Head of caudate nucleus (tissue), 42 donors: ENCODE measurements around the gene RBBP8NL.

Experiments used
- DNase-seq, 42 donors: peaks; one replicate each; pipeline versions ENCODE4 v3.0.0 to v3.0.0-alpha.2; 2020 to 2021; ENCODE audit warnings: mixed read lengths in 7 of 42
- intact Hi-C: fragments of 100-400 bp; cut with DNase I; formaldehyde crosslinking; loops from one replicate; pipeline ENCODE4 v1.15.0; 2022

RBBP8NL gene, protein sequence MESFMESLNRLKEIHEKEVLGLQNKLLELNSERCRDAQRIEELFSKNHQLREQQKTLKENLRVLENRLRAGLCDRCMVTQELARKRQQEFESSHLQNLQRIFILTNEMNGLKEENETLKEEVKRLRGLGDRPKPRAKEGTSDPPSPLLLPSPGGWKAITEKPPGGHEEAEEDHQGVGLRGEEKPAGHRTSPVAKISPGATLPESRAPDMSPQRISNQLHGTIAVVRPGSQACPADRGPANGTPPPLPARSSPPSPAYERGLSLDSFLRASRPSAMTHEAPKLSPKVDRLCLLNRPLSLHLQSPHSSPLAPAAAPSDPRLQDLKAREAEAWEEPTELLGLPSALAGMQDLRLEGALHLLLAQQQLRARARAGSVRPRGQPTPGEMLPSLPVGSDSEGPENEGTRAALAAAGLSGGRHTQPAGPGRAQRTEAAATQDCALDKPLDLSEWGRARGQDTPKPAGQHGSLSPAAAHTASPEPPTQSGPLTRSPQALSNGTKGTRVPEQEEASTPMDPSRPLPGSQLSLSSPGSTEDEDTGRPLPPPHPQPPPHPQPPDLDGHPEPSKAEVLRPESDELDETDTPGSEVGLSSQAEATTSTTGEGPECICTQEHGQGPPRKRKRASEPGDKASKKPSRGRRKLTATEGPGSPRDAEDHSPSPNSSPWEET

GRCh38 chr20:62427172-62428001 is at the start of gene RBBP8NL:
TSS of gene RBBP8NL (minus strand) at chr20:62427539. CDS start at chr20:62419647, 7,892 bp downstream.
- no peak for DNase-seq
- intact Hi-C loops, result no loop called here

GRCh38 chr20:62476056-62476838 is 48.9 kb upstream of the RBBP8NL start:
- intact Hi-C loops, result no loop called here
- no peak for DNase-seq

DNA sequence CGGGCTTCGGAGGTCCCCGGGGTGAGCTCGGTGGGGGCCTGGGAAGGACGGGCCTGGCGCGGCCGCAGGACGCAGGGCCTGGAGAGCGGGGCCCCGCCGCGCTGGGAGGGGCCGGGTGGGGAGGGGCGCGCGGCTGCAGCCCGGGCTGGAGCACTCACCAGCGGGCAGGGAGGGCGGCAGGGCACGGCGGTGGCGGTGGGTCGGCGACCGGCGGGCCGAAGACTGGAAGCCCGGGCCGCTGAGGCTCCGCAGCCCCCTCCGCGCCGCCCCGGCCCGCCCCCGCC is 48.4 kb upstream of the RBBP8NL start, which contains the start of gene GATA5:
GATA5 (minus strand) TSS at position 224 of the 284 bp plus-strand sequence. CDS start 474 bp downstream, outside the sequence.
- DNase-seq, result no peak
- intact Hi-C loops, result no loop called here

DNA sequence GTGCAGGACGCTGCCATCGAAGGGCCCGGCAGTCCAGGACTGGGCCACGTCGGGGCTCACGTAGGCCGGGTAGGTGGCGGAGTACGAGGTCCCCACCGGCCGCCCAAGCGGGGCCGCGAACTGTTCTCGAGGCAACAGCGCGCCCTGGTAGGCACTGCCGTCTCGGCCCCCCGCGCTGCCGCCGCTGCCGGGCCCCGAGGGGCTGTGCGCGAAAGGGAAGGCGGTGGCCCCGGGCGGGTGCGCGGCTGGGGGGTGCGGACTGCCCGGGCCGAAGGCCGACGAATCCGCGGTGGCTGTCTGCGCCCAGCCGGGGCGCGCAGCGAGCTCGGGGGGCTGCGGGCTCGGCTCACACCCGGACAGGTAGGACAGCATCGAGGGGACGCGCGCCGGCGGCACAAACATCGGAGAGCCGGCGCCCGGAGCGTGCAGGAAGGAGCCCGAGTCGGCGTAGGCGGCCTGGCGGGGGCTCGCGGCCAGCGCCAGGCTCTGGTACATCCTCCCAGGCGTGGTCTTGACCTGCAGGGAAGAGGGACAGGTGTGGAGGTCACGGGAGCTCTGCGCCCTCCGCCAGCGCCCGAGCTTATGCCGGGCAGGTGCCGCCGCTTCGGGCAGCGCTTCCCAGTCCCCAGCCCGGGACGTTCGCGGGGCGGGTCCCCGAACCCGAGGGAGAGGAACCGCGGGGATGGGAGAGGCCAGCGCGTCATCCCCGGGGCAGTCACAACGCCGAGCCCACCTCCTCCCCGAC is 47.9 kb upstream of the RBBP8NL start:
- intact Hi-C loops, result no loop called here
- DNase-seq, result no peak

- DNase-seq, result no peak
- intact Hi-C loops, result no loop called here
These were observed 47.3 kb upstream of the RBBP8NL start for GRCh38 chr20:62474604-62475026.

GRCh38 chr20:62473717-62474603 is 46.6 kb upstream of the RBBP8NL start:
- intact Hi-C loops, result no loop called here

GRCh38 chr20:62472941-62473585 is 45.7 kb upstream of the RBBP8NL start:
- intact Hi-C loops, result no loop called here
- no peak for DNase-seq

More at GRCh38 chr20:62473717-62474603, 46.6 kb upstream of the RBBP8NL start:
- DNase-seq, result no peak

DNA sequence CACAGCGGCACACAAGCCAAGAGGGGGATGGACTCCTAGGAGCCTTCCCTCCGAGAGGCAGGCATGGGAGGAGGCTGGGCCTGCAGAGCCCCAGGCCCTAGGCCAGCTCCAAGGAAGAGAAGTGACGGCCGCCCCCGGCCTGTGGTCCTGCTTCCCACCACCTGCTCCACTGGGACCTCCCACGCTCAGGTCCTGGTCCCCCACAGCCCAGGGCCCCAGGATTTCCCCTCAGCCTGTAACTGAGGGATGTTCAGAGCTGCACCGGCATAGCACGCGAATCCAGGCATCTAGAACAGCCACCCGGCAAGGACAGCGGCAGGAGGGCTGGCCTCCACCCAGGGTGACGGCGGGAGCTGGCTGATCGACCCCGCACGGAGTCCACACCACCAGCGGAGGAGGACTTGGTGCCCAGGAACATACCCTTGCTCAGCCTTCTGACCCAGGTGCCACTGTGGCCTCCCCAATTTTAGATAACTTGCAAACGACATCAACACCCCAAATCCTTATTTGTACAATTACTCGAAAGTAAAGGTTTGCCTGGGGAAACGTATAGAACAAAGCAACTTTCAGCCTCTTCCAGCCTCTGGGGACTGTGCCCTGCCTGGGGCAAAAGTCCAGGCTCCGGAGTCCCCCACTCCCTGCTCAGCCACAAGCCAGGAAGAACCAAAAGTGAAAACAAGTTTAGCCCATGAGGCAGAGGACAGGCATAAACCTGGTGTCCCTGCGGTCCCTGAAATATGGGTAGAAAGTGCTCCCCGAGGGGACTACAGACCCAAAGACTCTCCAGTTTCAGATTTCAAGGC is 45.0 kb upstream of the RBBP8NL start:
- intact Hi-C loops, result no loop called here
- DNase-seq, result no peak

DNA sequence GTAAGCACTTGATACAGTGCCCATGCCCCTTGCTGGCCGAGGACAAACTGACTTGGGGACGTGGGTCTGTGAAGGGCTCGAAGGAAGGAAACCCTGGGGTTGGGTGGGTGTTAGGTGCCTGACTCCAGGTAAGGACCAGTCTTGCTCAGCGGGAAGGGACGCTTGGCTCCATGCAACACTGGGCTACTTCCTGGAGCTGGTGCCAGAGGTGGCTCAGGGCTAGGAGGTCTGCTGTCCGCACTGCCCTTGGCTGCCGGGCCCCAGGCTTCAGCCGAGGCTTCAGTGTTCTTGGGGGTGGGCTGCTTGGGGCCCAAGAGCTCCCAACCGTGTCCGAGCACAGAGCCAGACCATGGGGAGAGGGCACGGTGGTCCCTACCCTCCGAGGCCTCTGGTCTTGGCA is 43.1 kb upstream of the RBBP8NL start:
- DNase-seq, result no peak
- intact Hi-C loops, result no loop called here

DNA sequence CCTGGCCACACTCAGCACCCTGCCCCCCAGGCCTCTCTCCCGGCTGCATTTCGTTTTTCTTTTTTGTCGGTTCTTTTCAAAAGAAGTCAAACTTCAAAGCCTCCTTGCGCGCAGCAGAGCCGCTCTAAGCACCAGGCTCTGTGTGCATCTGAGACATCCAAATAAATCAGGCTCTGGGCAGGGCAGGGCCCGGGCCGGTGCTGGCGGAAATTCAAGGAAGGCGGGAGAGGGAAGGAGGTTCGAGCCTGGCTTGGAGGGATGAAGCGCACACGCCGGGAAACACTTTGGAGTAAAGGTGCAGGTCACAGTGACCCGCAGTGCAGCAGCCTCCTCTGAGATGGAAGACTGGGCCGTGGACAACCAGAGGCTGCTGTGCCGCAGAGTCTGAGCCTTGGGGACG is 42.7 kb upstream of the RBBP8NL start:
- DNase-seq, result no peak

GRCh38 chr20:62469352-62469751 is 42.0 kb upstream of the RBBP8NL start:
- intact Hi-C loops, result no loop called here
- DNase-seq, result no peak

More for the DNA sequence above, 42.7 kb upstream of the RBBP8NL start:
- intact Hi-C loops, result no loop called here

- intact Hi-C loops, result no loop called here
- DNase-seq, result no peak
These were observed 39.6 kb upstream of the RBBP8NL start for GRCh38 chr20:62466806-62467537.

- DNase-seq, result no peak
- intact Hi-C loops, result no loop called here
These were observed 38.9 kb upstream of the RBBP8NL start for GRCh38 chr20:62466072-62466760.

- DNase-seq, result no peak
- intact Hi-C loops, result no loop called here
These were observed 37.7 kb upstream of the RBBP8NL start for GRCh38 chr20:62464990-62465389.

- DNase-seq, result no peak
These were observed 37.1 kb upstream of the RBBP8NL start for GRCh38 chr20:62464425-62464770.

More at GRCh38 chr20:62464425-62464770, 37.1 kb upstream of the RBBP8NL start:
- intact Hi-C loops, result no loop called here
